Neuronal stem cell (in vitro differentiated cells): ENCODE measurements around the gene S1PR1.
"Not testable (repeated sequence)": the region's sequence is repeated elsewhere in the genome, so short reads cannot be mapped to it uniquely, and the experiment has no call there.

ENCODE experiments used
- DNase-seq: peaks from one replicate; pipeline ENCODE4 v3.0.0-alpha.2; 2013; ENCODE audit warnings: low spot score
- H2AFZ ChIP-seq: one replicate; pipeline ENCODE4 v1.6.1; 2013; ENCODE audit warnings: mild to moderate bottlenecking, low read length, inconsistent platforms
- H2AK5ac ChIP-seq: 2 replicates; pipeline ENCODE4 v1.6.1; 2013; ENCODE audit warnings: low read depth, mild to moderate bottlenecking, inconsistent platforms, low read length, moderate library complexity, mixed read lengths
- H2BK120ac ChIP-seq: 2 replicates; pipeline ENCODE4 v1.6.1; 2013; ENCODE audit warnings: low read depth, mild to moderate bottlenecking, inconsistent platforms, low read length, moderate library complexity, mixed read lengths
- H2BK12ac ChIP-seq: one replicate; pipeline ENCODE4 v1.6.1; 2013; ENCODE audit warnings: low read length, inconsistent platforms
- H2BK15ac ChIP-seq: 2 replicates; pipeline ENCODE4 v1.6.1; 2013; ENCODE audit warnings: mild to moderate bottlenecking, low read length, inconsistent platforms, mixed read lengths
- H2BK5ac ChIP-seq: one replicate; pipeline ENCODE4 v1.6.1; 2013; ENCODE audit warnings: inconsistent platforms, mild to moderate bottlenecking, low read length, moderate library complexity
- H3K14ac ChIP-seq: one replicate; pipeline ENCODE4 v1.6.1; 2013; ENCODE audit warnings: low read length, inconsistent platforms
- H3K18ac ChIP-seq: 2 replicates; pipeline ENCODE4 v1.6.1; 2013; ENCODE audit warnings: low read length, inconsistent platforms
- H3K23ac ChIP-seq: 2 replicates; pipeline ENCODE4 v1.6.1; 2013; ENCODE audit warnings: low read depth, mild to moderate bottlenecking, mixed read lengths, low read length, inconsistent platforms; ENCODE audit not compliant: poor library complexity
- H3K27ac ChIP-seq: replicated peaks from 3 replicates; pipeline ENCODE4 v1.5.1; 2013; ENCODE audit warnings: low read length, inconsistent platforms
- H3K27me3 ChIP-seq, 3 experiments: 2 replicates each; pipeline ENCODE4 v1.6.1; 2013; ENCODE audit warnings: low read length in 3 of 3, mild to moderate bottlenecking in 2 of 3, inconsistent platforms in 1 of 3, low read depth in 1 of 3, mixed read lengths in 1 of 3, moderate library complexity in 1 of 3; ENCODE audit not compliant: control insufficient read depth in 3 of 3, insufficient read depth in 3 of 3
- H3K36me3 ChIP-seq, 2 donors: replicated peaks in 1 of 2; 2 replicates each; pipeline ENCODE4 v1.6.1; 2013; ENCODE audit warnings: low read length in 2 of 2; ENCODE audit not compliant: control insufficient read depth in 2 of 2, insufficient read depth in 2 of 2
- H3K4ac ChIP-seq: 2 replicates; pipeline ENCODE4 v1.6.1; 2013; ENCODE audit warnings: inconsistent platforms, mild to moderate bottlenecking, low read length, moderate library complexity
- H3K4me1 ChIP-seq, 2 donors: 1 replicate in 1 of 2; 2 replicates in 1 of 2; pipeline ENCODE4 v1.6.1; 2013; ENCODE audit warnings: low read length in 2 of 2, low read depth in 1 of 2; ENCODE audit not compliant: control insufficient read depth in 2 of 2, insufficient read depth in 1 of 2
- H3K4me2 ChIP-seq: one replicate; pipeline ENCODE4 v1.6.1; 2013; ENCODE audit warnings: mild to moderate bottlenecking, low read length, inconsistent platforms; ENCODE audit not compliant: insufficient read depth, poor library complexity, severe bottlenecking
- H3K4me3 ChIP-seq, 2 donors: 2 replicates each; pipeline ENCODE4 v1.5.1; 2013; ENCODE audit warnings: low read length in 2 of 2, mild to moderate bottlenecking in 2 of 2, inconsistent platforms in 1 of 2, moderate library complexity in 1 of 2
- H3K79me1 ChIP-seq: one replicate; pipeline ENCODE4 v1.6.1; 2013; ENCODE audit warnings: low read depth, mild to moderate bottlenecking, inconsistent platforms, low read length, moderate library complexity
- H3K9ac ChIP-seq: one replicate; pipeline ENCODE4 v1.6.1; 2013; ENCODE audit warnings: mild to moderate bottlenecking, low read depth, low read length, inconsistent platforms; ENCODE audit not compliant: poor library complexity
- H3K9me3 ChIP-seq, 2 donors: replicated peaks in 1 of 2; 2 replicates each; pipeline versions ENCODE3 to v1.6.1; 2013; ENCODE audit warnings: low read length in 2 of 2, mild to moderate bottlenecking in 2 of 2, inconsistent platforms in 1 of 2, low read depth in 1 of 2, mixed read lengths in 1 of 2, moderate library complexity in 1 of 2; ENCODE audit not compliant: control insufficient read depth in 2 of 2, insufficient read depth in 1 of 2
- H4K8ac ChIP-seq: one replicate; pipeline ENCODE4 v1.6.1; 2013; ENCODE audit warnings: low read depth, mild to moderate bottlenecking, inconsistent platforms, low read length, moderate library complexity
- H4K91ac ChIP-seq: one replicate; pipeline ENCODE4 v1.6.1; 2013; ENCODE audit warnings: low read length, low read depth, mild to moderate bottlenecking, inconsistent platforms; ENCODE audit not compliant: poor library complexity
- WGBS, 2 donors: extraction: QIAGEN DNeasy Blood & Tissue Kit; methylation state at CpG; one replicate each; pipeline ENCODE4 v1.1.7; 2013; ENCODE audit warnings: missing lambda C conversion rate in 2 of 2, mixed read lengths in 1 of 2; ENCODE audit not compliant: insufficient read length in 2 of 2, insufficient replicate concordance in 1 of 2; ENCODE audit errors: extremely low coverage in 2 of 2; 5-methylcytosine and 5-hydroxymethylcytosine counted together

The S1PR1 gene

DNA sequence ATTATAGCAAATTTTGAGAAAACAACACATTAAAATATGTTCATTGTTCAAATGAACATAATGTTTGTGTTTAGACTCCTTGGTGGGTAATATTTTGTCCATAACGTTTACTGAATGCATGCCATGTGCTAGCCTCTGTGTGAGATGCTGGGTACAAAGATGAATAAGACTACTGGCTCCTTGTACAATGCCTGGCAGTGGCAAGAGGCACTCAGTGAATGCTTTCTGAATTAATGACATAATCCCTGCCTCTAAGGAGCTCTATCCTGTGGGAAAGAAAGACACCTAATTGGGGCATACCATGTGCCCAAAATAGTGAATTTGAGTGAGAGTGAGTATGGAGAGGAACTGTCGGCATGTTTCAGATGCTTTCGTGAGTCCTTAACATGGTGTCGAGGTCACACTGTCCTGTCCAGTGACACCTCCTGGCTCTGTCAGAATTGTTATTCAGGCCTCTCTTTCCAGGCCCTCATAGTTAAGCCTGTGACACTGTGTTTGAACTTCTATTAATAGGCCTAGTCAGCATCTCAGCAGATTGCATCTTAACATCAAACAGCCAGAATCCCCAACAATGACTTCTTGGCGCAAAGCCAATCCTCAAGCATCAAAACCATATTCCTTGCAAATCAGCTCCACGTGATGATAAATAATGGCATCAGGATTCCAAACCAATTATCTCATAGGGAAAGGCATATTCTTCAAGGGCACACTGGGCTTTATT, 32.8 kb upstream of the S1PR1 start:
- no peak for DNase-seq

DNA sequence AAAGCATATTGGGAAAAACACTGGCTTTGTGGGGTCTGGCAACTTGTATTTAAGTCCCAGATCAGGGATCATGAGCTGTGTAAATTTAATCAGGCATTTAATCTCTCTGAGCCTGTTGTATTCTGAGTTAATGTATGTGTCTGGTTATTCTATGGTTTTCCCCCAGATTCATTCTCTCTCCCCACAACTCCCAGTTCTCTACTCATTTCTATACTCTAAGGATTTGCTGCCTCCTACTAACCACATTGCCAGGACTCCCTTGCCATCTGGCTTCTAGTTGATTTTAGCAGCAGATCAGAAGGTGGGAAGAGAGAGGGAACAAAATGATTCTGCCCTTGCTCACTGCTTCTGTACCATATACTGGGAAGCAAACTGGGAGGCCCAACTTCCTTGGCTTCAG, 31.4 kb upstream of the S1PR1 start:
- no peak for DNase-seq
- H4K91ac ChIP-seq, result no peak overlapping the region
- no peak overlapping the region for H3K18ac ChIP-seq
- H3K4ac ChIP-seq, result no peak overlapping the region
- no peak overlapping the region for H3K4me2 ChIP-seq
- H3K9ac ChIP-seq, result no peak overlapping the region
- H3K4me3 ChIP-seq, result no peak overlapping the region
- no peak overlapping the region for H2AFZ ChIP-seq
- no peak overlapping the region for H3K27ac ChIP-seq
- H2BK15ac ChIP-seq, result no peak overlapping the region
- H3K23ac ChIP-seq, result no peak overlapping the region
- H4K8ac ChIP-seq, result no peak overlapping the region
- no peaks in the 10 kb centered on the region for H3K9me3 ChIP-seq
- no peaks in the 10 kb centered on the region for H3K27me3 ChIP-seq
- no peak overlapping the region for H3K14ac ChIP-seq
- no peak overlapping the region for H2BK12ac ChIP-seq
- no peak overlapping the region for H2BK120ac ChIP-seq
- H3K36me3 ChIP-seq, result no peaks in the 10 kb centered on the region
- peaks cover 0 to 6% of the 10 kb centered on the region in 2 donors for H3K4me1 ChIP-seq
- no peaks in the 10 kb centered on the region for H3K79me1 ChIP-seq
- H2AK5ac ChIP-seq, result no peak overlapping the region
- no peak overlapping the region for H2BK5ac ChIP-seq

More for the DNA sequence above, 32.8 kb upstream of the S1PR1 start:
- H3K9ac ChIP-seq, result no peak overlapping the region
- H2BK15ac ChIP-seq, result no peak overlapping the region
- H3K4me3 ChIP-seq, result no peak overlapping the region
- no peak overlapping the region for H2AFZ ChIP-seq
- H3K4me1 ChIP-seq, result peaks cover 0 to 6% of the 10 kb centered on the region in 2 donors
- H3K79me1 ChIP-seq, result no peaks in the 10 kb centered on the region
- no peak overlapping the region for H2AK5ac ChIP-seq
- H3K18ac ChIP-seq, result no peak overlapping the region
- H3K36me3 ChIP-seq, result no peaks in the 10 kb centered on the region
- H3K4ac ChIP-seq, result no peak overlapping the region
- no peak overlapping the region for H3K23ac ChIP-seq
- no peak overlapping the region for H3K4me2 ChIP-seq
- no peak overlapping the region for H2BK12ac ChIP-seq
- no peaks in the 10 kb centered on the region for H3K27me3 ChIP-seq
- no peak overlapping the region for H2BK120ac ChIP-seq
- no peak overlapping the region for H3K27ac ChIP-seq
- no peak overlapping the region for H4K91ac ChIP-seq
- no peak overlapping the region for H4K8ac ChIP-seq
- no peaks in the 10 kb centered on the region for H3K9me3 ChIP-seq
- H2BK5ac ChIP-seq, result no peak overlapping the region
- no peak overlapping the region for H3K14ac ChIP-seq
- no CpG with 5 or more reads among the region's 6 CpGs for WGBS, 2 donors

DNA sequence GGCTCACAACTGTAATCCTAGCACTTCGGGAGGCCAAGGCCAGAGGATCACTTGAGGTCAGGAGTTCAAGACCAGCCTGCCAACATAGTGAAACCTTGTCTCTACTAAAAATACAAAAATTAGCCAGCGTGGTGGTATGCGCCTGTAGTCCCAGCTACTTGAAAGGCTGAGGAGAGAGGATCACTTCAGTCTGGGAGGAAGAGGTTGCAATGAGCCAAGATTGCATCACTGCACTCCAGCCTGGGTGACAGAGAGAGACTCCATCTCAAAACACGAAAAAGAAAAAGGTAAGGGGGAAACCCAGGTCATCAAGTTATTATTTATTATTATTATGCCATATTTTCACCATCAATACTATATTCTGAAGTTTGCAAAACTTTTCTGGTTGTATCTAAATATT, 30.7 kb upstream of the S1PR1 start:
- not testable (repeated sequence) for H2BK5ac ChIP-seq, H3K9ac ChIP-seq, H4K91ac ChIP-seq, DNase-seq, H3K23ac ChIP-seq, H2BK15ac ChIP-seq, H3K4me1 ChIP-seq, H3K4me3 ChIP-seq, H3K36me3 ChIP-seq, H3K4me2 ChIP-seq, H3K4ac ChIP-seq, H3K27me3 ChIP-seq, H3K9me3 ChIP-seq, H3K79me1 ChIP-seq, H3K14ac ChIP-seq, H2AK5ac ChIP-seq, H3K27ac ChIP-seq, H3K18ac ChIP-seq, H2BK12ac ChIP-seq, H4K8ac ChIP-seq, H2AFZ ChIP-seq, H2BK120ac ChIP-seq
- WGBS, 2 donors, result no CpG with 5 or more reads among the region's 4 CpGs

DNA sequence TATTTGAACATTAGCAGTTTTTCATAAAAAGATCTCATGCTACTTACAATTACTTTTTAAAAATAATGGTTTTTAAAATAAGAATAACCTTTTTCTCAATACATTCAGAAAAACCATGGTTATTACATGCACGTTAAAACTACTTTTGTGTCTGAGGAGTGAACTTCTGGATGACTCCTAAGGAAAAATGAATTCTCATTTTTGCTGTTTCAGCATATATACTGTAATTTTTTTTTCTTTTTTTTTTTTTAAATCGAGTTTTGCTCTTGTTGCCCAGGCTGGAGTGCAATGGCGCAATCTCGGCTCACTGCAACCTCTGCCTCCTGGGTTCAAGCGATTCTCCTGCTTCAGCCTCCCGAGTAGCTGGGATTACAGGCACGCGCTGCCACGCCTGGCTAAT, 29.5 kb upstream of the S1PR1 start:
- not testable (repeated sequence) for H2AFZ ChIP-seq, H4K8ac ChIP-seq, H3K4me1 ChIP-seq, H2BK5ac ChIP-seq, H2BK120ac ChIP-seq, H3K36me3 ChIP-seq, H3K23ac ChIP-seq, H2BK12ac ChIP-seq, H3K4me3 ChIP-seq, H3K9me3 ChIP-seq, H3K79me1 ChIP-seq, H4K91ac ChIP-seq, H3K14ac ChIP-seq, H3K4ac ChIP-seq, H3K27ac ChIP-seq, DNase-seq, H2AK5ac ChIP-seq, H3K4me2 ChIP-seq, H3K27me3 ChIP-seq, H2BK15ac ChIP-seq, H3K9ac ChIP-seq, H3K18ac ChIP-seq
- no CpG with 5 or more reads among the region's 9 CpGs for WGBS, 2 donors
